Iris pigment epithelial cell (primary cell): Measurements from ENCODE around the gene KRABD2.
A peak's percentile ranks its signal among the peaks of the same experiment; 100 is the strongest.
"Not testable (repeated sequence)": the region's sequence is repeated elsewhere in the genome, so short reads cannot be mapped to it uniquely, and the experiment has no call there.

ENCODE experiments used
- DNase-seq: peaks from one replicate; pipeline ENCODE4 v3.0.0-alpha.2; 2011; ENCODE audit warnings: low read depth

Gene KRABD2

GRCh38 chr17:8360751-8361150 lies 15.8 kb downstream of the KRABD2 start:
- DNase-seq = no peak

GRCh38 chr17:8360260-8360659 lies 16.2 kb downstream of the KRABD2 start:
- no peak for DNase-seq

- peak; percentile 81 for DNase-seq
These were observed 16.7 kb downstream of the KRABD2 start for GRCh38 chr17:8359769-8360168.

- DNase-seq = no peak
These were observed 18.6 kb downstream of the KRABD2 start for GRCh38 chr17:8357910-8358309.

- DNase-seq = no peak
These were observed 22.3 kb downstream of the KRABD2 start for GRCh38 chr17:8354236-8354635.

GRCh38 chr17:8353736-8354135 lies 22.8 kb downstream of the KRABD2 start:
- no peak for DNase-seq

GRCh38 chr17:8350339-8350738 lies 26.2 kb downstream of the KRABD2 start:
- DNase-seq = no peak

- DNase-seq = not testable (repeated sequence)
These were observed 29.5 kb downstream of the KRABD2 start for GRCh38 chr17:8347001-8347400.

- DNase-seq = no peak
These were observed 30.4 kb downstream of the KRABD2 start for GRCh38 chr17:8345951-8346665.

- DNase-seq = no peak
These were observed 31.3 kb downstream of the KRABD2 start for GRCh38 chr17:8345052-8345690.

- DNase-seq = no peak
These were observed 35.0 kb downstream of the KRABD2 start for GRCh38 chr17:8341456-8341855.

GRCh38 chr17:8339540-8339939 lies 37.0 kb downstream of the KRABD2 start, which contains the start of gene ODF4:
Gene ODF4, plus strand, starts transcription at chr17:8339840. Its CDS starts 212 bp downstream, at chr17:8340052.
- DNase-seq = no peak

- DNase-seq = no peak
These were observed 37.8 kb downstream of the KRABD2 start for GRCh38 chr17:8338753-8339140.

- DNase-seq = no peak
These were observed 38.4 kb downstream of the KRABD2 start for GRCh38 chr17:8337802-8338752.

- DNase-seq = no peak
These were observed 43.2 kb downstream of the KRABD2 start for GRCh38 chr17:8333281-8333680.

- no peak for DNase-seq
These were observed 43.8 kb downstream of the KRABD2 start for GRCh38 chr17:8332688-8333087.

GRCh38 chr17:8332128-8332527 lies 44.4 kb downstream of the KRABD2 start:
- DNase-seq = no peak

- DNase-seq = no peak
These were observed 49.2 kb downstream of the KRABD2 start for GRCh38 chr17:8327303-8327649.
